A549 (cell line): ENCODE results near the gene QRICH1.

Source experiments
- EP300 ChIP-seq, 2 experiments: fragments of >200 bp; sonication (Bioruptor Twin); formaldehyde crosslinking; IDR thresholded peaks; 2 replicates in 1 of 2; 3 replicates in 1 of 2; pipeline ENCODE4 v1.6.1; 2016 to 2017
- JUN ChIP-seq, 2 experiments: fragments of >200 bp; sonication (Bioruptor Twin); formaldehyde crosslinking; IDR thresholded peaks; 2 replicates in 1 of 2; 3 replicates in 1 of 2; pipeline ENCODE4 v1.6.1; 2016 to 2017
- POLR2A ChIP-seq: IDR thresholded peaks from 2 replicates; pipeline ENCODE4 v1.6.1; 2012; ENCODE audit warnings: mild to moderate bottlenecking, low read length
- RAD21 ChIP-seq, 2 experiments: fragments of >200 bp in 1 of 2; sonication (Bioruptor Twin) in 1 of 2; formaldehyde crosslinking in 1 of 2; IDR thresholded peaks in 1 of 2; conservative IDR thresholded peaks in 1 of 2; 2 replicates in 1 of 2; 3 replicates in 1 of 2; pipeline ENCODE4 v1.6.1; 2012 to 2018; ENCODE audit warnings: inconsistent platforms in 1 of 2
- RFX5 ChIP-seq: fragments of 450-650 bp; IDR thresholded peaks from 2 replicates; pipeline ENCODE4 v1.7.1; 2014; ENCODE audit warnings: antibody characterized with exemption, mild to moderate bottlenecking, moderate library complexity
- ZFP36 ChIP-seq: fragments of 450-650 bp; IDR thresholded peaks from 2 replicates; pipeline ENCODE4 v1.6.1; 2014; ENCODE audit warnings: borderline replicate concordance; ENCODE audit not compliant: partially characterized antibody
- TF ChIP-seq, protein P1 (sequence below): IDR thresholded peaks from 2 replicates; pipeline ENCODE4 v1.6.1; 2012
- TF ChIP-seq, protein P2 (sequence below): fragments of >200 bp; sonication (Bioruptor Twin); formaldehyde crosslinking; IDR thresholded peaks from 3 replicates; pipeline ENCODE4 v1.5.1; 2016

DNA sequence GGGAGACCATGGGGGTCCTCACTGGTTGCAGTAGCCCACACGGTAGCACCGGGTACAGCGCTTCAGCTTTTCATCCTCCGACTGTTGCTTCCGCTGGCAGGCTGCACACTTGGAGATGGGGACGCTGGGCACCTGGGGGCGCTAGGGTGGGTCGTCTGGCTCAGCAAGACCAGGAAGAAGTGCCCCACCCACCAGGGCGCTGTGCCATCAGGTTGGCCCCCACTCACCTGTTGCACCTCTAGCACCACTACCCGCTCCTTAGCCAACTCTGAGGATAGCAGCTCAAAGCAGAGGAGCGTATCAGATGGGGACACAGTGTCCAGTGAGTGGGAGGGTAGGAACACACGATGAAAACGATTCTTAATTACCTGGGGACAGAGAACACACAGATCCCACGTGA is 18.4 kb upstream of the QRICH1 start:
- TF ChIP-seq POLR2A (no peak), RAD21 (conservative IDR thresholded peaks at IDR 0.05 in 1 of 2, IDR thresholded peaks at IDR 0.05 in 1 of 2) (no peak), JUN (IDR thresholded peaks at IDR 0.05) (no peak), RFX5 (no peak), ZFP36 (no peak), EP300 (IDR thresholded peaks at IDR 0.05) (no peak)
- TF ChIP-seq, protein P1, sequence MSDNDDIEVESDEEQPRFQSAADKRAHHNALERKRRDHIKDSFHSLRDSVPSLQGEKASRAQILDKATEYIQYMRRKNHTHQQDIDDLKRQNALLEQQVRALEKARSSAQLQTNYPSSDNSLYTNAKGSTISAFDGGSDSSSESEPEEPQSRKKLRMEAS = no peak
- TF ChIP-seq, protein P2, sequence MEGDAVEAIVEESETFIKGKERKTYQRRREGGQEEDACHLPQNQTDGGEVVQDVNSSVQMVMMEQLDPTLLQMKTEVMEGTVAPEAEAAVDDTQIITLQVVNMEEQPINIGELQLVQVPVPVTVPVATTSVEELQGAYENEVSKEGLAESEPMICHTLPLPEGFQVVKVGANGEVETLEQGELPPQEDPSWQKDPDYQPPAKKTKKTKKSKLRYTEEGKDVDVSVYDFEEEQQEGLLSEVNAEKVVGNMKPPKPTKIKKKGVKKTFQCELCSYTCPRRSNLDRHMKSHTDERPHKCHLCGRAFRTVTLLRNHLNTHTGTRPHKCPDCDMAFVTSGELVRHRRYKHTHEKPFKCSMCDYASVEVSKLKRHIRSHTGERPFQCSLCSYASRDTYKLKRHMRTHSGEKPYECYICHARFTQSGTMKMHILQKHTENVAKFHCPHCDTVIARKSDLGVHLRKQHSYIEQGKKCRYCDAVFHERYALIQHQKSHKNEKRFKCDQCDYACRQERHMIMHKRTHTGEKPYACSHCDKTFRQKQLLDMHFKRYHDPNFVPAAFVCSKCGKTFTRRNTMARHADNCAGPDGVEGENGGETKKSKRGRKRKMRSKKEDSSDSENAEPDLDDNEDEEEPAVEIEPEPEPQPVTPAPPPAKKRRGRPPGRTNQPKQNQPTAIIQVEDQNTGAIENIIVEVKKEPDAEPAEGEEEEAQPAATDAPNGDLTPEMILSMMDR = no peak
